Neural cell (in vitro differentiated cells): ENCODE measurements around the gene DCDC2B.

Experiments used
- EP300 ChIP-seq: fragments of 450-650 bp; conservative IDR thresholded peaks from 2 replicates; pipeline ENCODE4 v1.6.1; 2014; ENCODE audit warnings: antibody characterized with exemption, mild to moderate bottlenecking, moderate library complexity; ENCODE audit not compliant: poor library complexity, severe bottlenecking
- POLR2AphosphoS5 ChIP-seq: IDR thresholded peaks from 2 replicates; pipeline ENCODE4 v1.6.1; 2012
- TAF1 ChIP-seq: IDR thresholded peaks from 2 replicates; pipeline ENCODE4 v1.6.1; 2012; ENCODE audit warnings: low read depth
- TF ChIP-seq, protein P1 (sequence below): fragments of 450-650 bp; IDR thresholded peaks from 2 replicates; pipeline ENCODE4 v1.5.1; 2014; ENCODE audit warnings: antibody characterized with exemption, mild to moderate bottlenecking, moderate library complexity; ENCODE audit not compliant: poor library complexity, severe bottlenecking
- TF ChIP-seq, protein P2 (sequence below): IDR thresholded peaks from 2 replicates; pipeline ENCODE4 v1.6.1; 2012; ENCODE audit warnings: borderline replicate concordance

DNA sequence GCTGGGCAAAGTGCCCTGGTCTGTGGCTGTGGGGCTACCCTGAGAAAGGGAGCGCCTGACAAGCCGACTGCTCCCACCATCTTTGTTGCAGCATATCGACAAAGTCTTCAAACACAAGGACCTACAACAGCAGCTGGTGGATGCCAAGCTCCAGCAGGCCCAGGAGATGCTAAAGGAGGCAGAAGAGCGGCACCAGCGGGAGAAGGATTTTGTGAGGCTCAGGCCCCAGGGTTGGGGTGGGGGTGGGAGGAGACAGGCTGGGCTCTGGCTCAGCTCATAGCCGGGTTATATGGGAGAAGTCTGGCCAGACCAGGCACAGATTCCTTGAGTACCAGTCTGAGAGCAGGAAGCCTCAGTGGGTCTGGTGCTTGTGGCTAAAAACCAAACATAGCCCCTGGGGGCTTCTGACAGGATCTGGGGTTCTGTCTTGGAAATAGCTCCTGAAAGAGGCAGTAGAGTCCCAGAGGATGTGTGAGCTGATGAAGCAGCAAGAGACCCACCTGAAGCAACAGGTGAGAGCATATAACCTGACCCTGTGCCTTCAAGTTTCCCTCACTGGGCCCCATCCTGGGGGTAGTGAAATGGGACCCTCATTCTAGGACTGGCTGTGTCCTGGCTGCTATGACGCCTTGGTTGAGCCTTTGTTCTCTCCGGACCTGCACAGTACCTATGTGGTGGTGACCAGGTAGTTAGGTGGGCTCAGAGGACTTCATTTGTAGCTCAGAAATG is 16.5 kb upstream of the DCDC2B start:
- TF ChIP-seq TAF1 (no peak), POLR2AphosphoS5 (no peak), EP300 (no peak)
- TF ChIP-seq, protein P1, sequence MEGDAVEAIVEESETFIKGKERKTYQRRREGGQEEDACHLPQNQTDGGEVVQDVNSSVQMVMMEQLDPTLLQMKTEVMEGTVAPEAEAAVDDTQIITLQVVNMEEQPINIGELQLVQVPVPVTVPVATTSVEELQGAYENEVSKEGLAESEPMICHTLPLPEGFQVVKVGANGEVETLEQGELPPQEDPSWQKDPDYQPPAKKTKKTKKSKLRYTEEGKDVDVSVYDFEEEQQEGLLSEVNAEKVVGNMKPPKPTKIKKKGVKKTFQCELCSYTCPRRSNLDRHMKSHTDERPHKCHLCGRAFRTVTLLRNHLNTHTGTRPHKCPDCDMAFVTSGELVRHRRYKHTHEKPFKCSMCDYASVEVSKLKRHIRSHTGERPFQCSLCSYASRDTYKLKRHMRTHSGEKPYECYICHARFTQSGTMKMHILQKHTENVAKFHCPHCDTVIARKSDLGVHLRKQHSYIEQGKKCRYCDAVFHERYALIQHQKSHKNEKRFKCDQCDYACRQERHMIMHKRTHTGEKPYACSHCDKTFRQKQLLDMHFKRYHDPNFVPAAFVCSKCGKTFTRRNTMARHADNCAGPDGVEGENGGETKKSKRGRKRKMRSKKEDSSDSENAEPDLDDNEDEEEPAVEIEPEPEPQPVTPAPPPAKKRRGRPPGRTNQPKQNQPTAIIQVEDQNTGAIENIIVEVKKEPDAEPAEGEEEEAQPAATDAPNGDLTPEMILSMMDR, result no peak
- TF ChIP-seq, protein P2, sequence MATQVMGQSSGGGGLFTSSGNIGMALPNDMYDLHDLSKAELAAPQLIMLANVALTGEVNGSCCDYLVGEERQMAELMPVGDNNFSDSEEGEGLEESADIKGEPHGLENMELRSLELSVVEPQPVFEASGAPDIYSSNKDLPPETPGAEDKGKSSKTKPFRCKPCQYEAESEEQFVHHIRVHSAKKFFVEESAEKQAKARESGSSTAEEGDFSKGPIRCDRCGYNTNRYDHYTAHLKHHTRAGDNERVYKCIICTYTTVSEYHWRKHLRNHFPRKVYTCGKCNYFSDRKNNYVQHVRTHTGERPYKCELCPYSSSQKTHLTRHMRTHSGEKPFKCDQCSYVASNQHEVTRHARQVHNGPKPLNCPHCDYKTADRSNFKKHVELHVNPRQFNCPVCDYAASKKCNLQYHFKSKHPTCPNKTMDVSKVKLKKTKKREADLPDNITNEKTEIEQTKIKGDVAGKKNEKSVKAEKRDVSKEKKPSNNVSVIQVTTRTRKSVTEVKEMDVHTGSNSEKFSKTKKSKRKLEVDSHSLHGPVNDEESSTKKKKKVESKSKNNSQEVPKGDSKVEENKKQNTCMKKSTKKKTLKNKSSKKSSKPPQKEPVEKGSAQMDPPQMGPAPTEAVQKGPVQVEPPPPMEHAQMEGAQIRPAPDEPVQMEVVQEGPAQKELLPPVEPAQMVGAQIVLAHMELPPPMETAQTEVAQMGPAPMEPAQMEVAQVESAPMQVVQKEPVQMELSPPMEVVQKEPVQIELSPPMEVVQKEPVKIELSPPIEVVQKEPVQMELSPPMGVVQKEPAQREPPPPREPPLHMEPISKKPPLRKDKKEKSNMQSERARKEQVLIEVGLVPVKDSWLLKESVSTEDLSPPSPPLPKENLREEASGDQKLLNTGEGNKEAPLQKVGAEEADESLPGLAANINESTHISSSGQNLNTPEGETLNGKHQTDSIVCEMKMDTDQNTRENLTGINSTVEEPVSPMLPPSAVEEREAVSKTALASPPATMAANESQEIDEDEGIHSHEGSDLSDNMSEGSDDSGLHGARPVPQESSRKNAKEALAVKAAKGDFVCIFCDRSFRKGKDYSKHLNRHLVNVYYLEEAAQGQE, result no peak
